22Rv1 (cell line): Measurements from ENCODE around the gene HADH.

Experiments used
- CTCF ChIP-seq: fragments of 450-650 bp; IDR thresholded peaks from 2 replicates; pipeline ENCODE4 v1.5.1; 2017; ENCODE audit warnings: mild to moderate bottlenecking
- ZFX ChIP-seq: fragments of 450-650 bp; IDR thresholded peaks from 2 replicates; pipeline ENCODE4 v1.6.1; 2017; ENCODE audit warnings: antibody characterized with exemption, borderline replicate concordance

GRCh38 chr4:107974523-107974922 is 15.2 kb upstream of the HADH start:
- no peak for TF ChIP-seq ZFX
- no peak for TF ChIP-seq CTCF
